B cell (primary cell): ENCODE measurements around the gene FAM151A.

ENCODE experiments used
- EZH2 ChIP-seq: IDR thresholded peaks from 2 replicates; pipeline ENCODE4 v1.6.1; 2012; ENCODE audit warnings: borderline replicate concordance, low read depth, mild to moderate bottlenecking, moderate library complexity, low read length; ENCODE audit not compliant: insufficient read depth, poor library complexity, severe bottlenecking
- TF ChIP-seq, protein P1 (sequence below): fragments of 200-600 bp; IDR thresholded peaks from one replicate; pipeline ENCODE4 v1.8.0; 2022; ENCODE audit warnings: antibody characterized with exemption, mild to moderate bottlenecking

DNA sequence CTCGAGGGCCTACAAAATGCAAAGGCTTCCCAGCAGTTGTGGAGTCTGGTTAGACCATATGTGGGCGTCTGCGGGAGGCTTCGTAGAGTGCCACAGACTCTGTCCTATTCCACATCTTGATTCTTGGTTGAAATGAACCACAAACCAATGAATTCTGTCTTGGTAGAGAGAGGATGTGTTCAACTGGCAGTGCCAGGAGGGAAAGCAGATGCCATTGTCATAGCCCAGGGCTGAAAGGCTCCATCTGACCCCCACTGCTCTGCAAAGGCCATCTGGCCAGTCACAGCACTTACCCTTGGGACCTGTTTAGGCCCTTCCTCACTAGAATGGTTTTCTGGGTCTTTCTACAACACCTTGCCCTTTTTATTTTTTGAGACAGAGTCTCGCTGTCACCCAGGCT lies 53.2 kb downstream of the FAM151A start:
- TF ChIP-seq, protein P1, sequence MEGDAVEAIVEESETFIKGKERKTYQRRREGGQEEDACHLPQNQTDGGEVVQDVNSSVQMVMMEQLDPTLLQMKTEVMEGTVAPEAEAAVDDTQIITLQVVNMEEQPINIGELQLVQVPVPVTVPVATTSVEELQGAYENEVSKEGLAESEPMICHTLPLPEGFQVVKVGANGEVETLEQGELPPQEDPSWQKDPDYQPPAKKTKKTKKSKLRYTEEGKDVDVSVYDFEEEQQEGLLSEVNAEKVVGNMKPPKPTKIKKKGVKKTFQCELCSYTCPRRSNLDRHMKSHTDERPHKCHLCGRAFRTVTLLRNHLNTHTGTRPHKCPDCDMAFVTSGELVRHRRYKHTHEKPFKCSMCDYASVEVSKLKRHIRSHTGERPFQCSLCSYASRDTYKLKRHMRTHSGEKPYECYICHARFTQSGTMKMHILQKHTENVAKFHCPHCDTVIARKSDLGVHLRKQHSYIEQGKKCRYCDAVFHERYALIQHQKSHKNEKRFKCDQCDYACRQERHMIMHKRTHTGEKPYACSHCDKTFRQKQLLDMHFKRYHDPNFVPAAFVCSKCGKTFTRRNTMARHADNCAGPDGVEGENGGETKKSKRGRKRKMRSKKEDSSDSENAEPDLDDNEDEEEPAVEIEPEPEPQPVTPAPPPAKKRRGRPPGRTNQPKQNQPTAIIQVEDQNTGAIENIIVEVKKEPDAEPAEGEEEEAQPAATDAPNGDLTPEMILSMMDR = no peak
- no peak for TF ChIP-seq EZH2
